ENCODE data around the gene PRKN. TPM values are rescaled to one million over a fixed set of nuclear protein-coding genes. Genes with fewer than 3 reads are reported as not detected.

The PRKN gene
- total RNA-seq, 1 donor from 2014 or later = 4.9 TPM

DNA sequence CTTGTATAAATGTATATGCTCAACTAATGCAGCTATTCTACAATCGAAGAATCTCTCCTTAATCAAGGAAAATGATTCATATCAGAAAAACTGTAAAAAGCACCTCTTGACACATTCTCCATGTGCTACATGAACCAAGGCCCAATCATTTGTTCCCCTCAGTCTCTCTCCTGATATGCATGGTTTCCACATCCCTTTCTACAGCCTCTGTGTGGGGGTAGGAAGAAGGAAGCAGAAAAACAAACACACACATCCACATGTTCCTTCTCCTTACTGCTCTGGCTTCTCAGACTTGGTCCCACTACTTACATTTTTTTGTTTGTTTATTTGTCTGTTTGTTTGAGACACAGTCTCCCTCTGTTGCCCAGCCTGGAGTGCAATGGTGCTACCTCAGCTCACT is 510.5 kb downstream of the PRKN start:
- no peak overlapping the region for H3K27ac ChIP-seq
- TF ChIP-seq POLR2AphosphoS5 (IDR thresholded peaks at IDR 0.05; ENCODE audit: insufficient read depth in 1 of 2, low read depth in 1 of 2) (no peak), POLR2A (IDR thresholded peaks at IDR 0.05) (no peak)
- TF ChIP-seq, protein P1, sequence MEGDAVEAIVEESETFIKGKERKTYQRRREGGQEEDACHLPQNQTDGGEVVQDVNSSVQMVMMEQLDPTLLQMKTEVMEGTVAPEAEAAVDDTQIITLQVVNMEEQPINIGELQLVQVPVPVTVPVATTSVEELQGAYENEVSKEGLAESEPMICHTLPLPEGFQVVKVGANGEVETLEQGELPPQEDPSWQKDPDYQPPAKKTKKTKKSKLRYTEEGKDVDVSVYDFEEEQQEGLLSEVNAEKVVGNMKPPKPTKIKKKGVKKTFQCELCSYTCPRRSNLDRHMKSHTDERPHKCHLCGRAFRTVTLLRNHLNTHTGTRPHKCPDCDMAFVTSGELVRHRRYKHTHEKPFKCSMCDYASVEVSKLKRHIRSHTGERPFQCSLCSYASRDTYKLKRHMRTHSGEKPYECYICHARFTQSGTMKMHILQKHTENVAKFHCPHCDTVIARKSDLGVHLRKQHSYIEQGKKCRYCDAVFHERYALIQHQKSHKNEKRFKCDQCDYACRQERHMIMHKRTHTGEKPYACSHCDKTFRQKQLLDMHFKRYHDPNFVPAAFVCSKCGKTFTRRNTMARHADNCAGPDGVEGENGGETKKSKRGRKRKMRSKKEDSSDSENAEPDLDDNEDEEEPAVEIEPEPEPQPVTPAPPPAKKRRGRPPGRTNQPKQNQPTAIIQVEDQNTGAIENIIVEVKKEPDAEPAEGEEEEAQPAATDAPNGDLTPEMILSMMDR (IDR thresholded peaks at IDR 0.05) = no peak
- no peak for DNase-seq (ENCODE audit: extremely low spot score in 2 of 2)
- H3K4me1 ChIP-seq = no peaks in the 10 kb centered on the region
- no peaks in the 10 kb centered on the region for H3K36me3 ChIP-seq
- no peak overlapping the region for H3K4me3 ChIP-seq
- no peaks in the 10 kb centered on the region for H3K9me3 ChIP-seq
- H3K27me3 ChIP-seq = no peaks in the 10 kb centered on the region
- intact Hi-C loops (cut with DNase I) = no loop called here

DNA sequence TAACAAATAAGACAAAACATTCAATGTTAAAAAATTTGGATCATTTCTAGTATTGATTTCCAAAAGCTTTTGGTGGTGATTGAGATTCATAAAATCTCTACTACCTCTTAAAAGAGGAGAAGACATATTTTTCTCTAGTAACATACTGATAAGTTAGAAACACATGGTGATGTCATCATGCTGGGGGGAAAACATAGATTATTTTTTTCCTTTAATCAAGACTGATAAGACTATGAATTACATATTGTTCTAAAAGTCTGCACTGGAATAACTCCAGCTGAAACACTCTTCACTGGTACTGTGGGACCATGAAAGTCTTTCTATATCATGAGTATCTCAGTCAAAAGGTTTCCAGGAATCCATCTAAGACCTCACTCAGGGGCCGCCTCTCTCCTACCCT is 515.8 kb downstream of the PRKN start:
- no peaks in the 10 kb centered on the region for H3K27me3 ChIP-seq
- H3K9me3 ChIP-seq = no peaks in the 10 kb centered on the region
- TF ChIP-seq, protein P1 (IDR thresholded peaks at IDR 0.05) = no peak
- TF ChIP-seq POLR2AphosphoS5 (IDR thresholded peaks at IDR 0.05; ENCODE audit: insufficient read depth in 1 of 2, low read depth in 1 of 2) (no peak), POLR2A (IDR thresholded peaks at IDR 0.05) (no peak)
- no peak overlapping the region for H3K27ac ChIP-seq
- intact Hi-C loops (cut with DNase I) = no loop called here
- H3K36me3 ChIP-seq = no peaks in the 10 kb centered on the region
- no peak for DNase-seq (ENCODE audit: extremely low spot score in 2 of 2)
- H3K4me3 ChIP-seq = no peak overlapping the region
- H3K4me1 ChIP-seq = no peaks in the 10 kb centered on the region

- no peaks in the 10 kb centered on the region for H3K9me3 ChIP-seq
- no peak overlapping the region for H3K4me3 ChIP-seq
- DNase-seq (ENCODE audit: extremely low spot score in 2 of 2) = no peak
- no peaks in the 10 kb centered on the region for H3K27me3 ChIP-seq
- intact Hi-C loops (cut with DNase I) = no loop called here
- no peak overlapping the region for H3K27ac ChIP-seq
- H3K36me3 ChIP-seq = no peaks in the 10 kb centered on the region
- H3K4me1 ChIP-seq = no peaks in the 10 kb centered on the region
- no peak for TF ChIP-seq POLR2A (IDR thresholded peaks at IDR 0.05)
- TF ChIP-seq POLR2AphosphoS5 (IDR thresholded peaks at IDR 0.05; ENCODE audit: insufficient read depth in 1 of 2, low read depth in 1 of 2) = no peak
- TF ChIP-seq, protein P1 (IDR thresholded peaks at IDR 0.05) = no peak
These were observed 516.5 kb downstream of the PRKN start for GRCh38 chr6:162211022-162211421.

GRCh38 chr6:162203287-162203686 is 524.3 kb downstream of the PRKN start:
- DNase-seq (ENCODE audit: extremely low spot score in 2 of 2) = no peak
- H3K36me3 ChIP-seq = no peaks in the 10 kb centered on the region
- intact Hi-C loops (cut with DNase I) = no loop called here
- H3K27ac ChIP-seq = no peak overlapping the region
- no peak overlapping the region for H3K4me3 ChIP-seq
- H3K27me3 ChIP-seq = no peaks in the 10 kb centered on the region
- H3K9me3 ChIP-seq = no peaks in the 10 kb centered on the region
- TF ChIP-seq POLR2A (IDR thresholded peaks at IDR 0.05) (no peak), POLR2AphosphoS5 (IDR thresholded peaks at IDR 0.05; ENCODE audit: insufficient read depth in 1 of 2, low read depth in 1 of 2) (no peak)
- TF ChIP-seq, protein P1 (IDR thresholded peaks at IDR 0.05) = no peak
- H3K4me1 ChIP-seq = no peaks in the 10 kb centered on the region

- intact Hi-C loops (cut with DNase I) = no loop called here
These were observed 526.4 kb downstream of the PRKN start for GRCh38 chr6:162200945-162201690.

More at GRCh38 chr6:162200945-162201690, 526.4 kb downstream of the PRKN start:
- Histone ChIP-seq H3K27ac (no peak overlapping the region), H3K4me3 (no peak overlapping the region), H3K36me3 (no peaks in the 10 kb centered on the region), H3K4me1 (no peaks in the 10 kb centered on the region), H3K9me3 (no peaks in the 10 kb centered on the region), H3K27me3 (no peaks in the 10 kb centered on the region)
- TF ChIP-seq, protein P1 (IDR thresholded peaks at IDR 0.05) = no peak
- TF ChIP-seq POLR2AphosphoS5 (IDR thresholded peaks at IDR 0.05; ENCODE audit: insufficient read depth in 1 of 2, low read depth in 1 of 2) (no peak), POLR2A (IDR thresholded peaks at IDR 0.05) (no peak)
- DNase-seq (ENCODE audit: extremely low spot score in 2 of 2) = no peak
